HG02870 (cell line): ENCODE data around the gene SORT1.

Source experiments
- ATAC-seq: cut with Tn5 transposase; IDR thresholded peaks from one replicate; pipeline ENCODE4 v1.9.1; 2021; ENCODE audit warnings: mild to moderate bottlenecking, moderate library complexity; ENCODE audit not compliant: unreplicated experiment

The SORT1 gene

GRCh38 chr1:109263597-109264378 is 133.9 kb downstream of the SORT1 start:
- no peak for ATAC-seq

DNA sequence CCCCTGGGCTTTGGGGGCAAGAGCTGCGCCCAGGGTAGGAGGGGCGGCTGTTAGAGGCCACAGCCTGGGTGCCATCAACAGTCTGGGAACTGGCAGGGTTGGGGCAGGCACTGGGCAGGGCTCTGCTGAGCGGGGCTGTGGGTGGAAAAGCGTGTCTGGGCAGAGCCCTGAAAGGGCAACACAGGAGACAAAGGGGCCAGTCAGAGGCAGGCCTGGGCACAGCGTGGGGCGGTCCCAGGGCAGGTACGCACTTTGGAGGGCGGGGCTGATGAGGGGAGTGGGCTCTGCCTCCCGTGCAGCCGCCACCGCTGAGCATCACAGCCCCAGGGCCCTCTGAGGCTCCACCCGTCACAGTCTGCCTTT is 134.5 kb downstream of the SORT1 start:
- ATAC-seq: no peak

DNA sequence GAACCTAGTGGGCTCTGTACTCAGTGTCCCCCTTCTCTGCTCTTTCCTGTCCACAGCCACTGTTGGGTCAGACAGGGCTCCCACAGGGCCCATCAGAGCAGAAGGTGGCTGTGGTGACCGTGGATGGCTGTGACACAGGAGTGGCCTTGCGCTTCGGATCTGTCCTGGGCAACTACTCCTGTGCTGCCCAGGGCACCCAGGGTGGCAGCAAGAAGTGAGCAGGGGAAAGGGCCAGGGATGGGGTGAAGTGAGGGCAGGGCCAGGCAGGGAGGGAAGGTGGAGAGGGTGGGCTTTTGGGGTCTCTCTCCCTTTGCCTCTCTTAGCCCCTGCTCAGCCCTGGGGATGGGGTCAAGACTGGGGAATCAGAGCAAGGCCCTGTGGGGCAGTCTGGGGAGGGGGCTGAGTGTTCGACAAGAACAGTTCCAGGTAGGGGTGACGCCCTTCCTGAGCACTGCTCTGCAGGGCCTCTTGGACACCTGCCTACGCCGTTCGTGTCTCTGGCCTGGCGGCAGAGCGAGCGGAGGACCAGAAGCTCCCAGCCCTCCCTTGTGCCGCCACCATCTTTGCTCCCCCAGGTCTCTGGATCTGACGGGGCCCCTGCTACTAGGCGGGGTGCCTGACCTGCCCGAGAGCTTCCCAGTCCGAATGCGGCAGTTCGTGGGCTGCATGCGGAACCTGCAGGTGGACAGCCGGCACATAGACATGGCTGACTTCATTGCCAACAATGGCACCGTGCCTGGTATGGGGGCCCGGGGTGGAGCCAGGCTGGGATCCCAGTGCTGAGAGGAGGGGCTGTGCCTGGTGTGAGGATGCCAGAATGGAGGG is 135.3 kb downstream of the SORT1 start:
- no peak for ATAC-seq

DNA sequence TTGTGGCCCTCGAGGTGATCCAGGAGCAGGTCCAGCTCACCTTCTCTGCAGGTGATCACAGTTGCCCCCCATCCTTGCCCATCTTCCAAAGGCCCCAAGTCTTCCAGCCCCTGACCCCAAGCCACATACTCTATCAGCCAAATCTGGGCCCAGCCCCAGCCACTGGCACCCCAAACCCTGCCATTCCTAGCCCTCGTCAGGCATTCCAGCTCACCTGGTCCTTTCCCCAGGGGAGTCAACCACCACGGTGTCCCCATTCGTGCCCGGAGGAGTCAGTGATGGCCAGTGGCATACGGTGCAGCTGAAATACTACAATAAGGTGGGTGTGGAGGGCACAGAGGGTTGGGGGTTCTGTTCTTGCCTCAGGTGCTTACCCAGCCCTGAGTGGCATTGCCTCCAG is 136.1 kb downstream of the SORT1 start:
- ATAC-seq: no peak

DNA sequence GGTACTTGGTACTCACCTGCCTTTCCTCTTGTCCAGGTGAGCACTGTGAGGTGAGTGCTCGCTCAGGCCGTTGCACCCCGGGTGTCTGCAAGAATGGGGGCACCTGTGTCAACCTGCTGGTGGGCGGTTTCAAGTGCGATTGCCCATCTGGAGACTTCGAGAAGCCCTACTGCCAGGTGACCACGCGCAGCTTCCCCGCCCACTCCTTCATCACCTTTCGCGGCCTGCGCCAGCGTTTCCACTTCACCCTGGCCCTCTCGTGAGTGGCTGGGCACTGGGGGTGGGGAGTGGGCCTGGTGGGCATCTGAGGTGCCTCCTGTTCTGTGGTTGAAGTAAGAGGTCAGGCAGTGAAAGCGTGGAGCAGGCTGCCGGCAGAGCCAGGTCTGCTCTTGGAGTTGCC is 136.7 kb downstream of the SORT1 start:
- ATAC-seq: no peak

DNA sequence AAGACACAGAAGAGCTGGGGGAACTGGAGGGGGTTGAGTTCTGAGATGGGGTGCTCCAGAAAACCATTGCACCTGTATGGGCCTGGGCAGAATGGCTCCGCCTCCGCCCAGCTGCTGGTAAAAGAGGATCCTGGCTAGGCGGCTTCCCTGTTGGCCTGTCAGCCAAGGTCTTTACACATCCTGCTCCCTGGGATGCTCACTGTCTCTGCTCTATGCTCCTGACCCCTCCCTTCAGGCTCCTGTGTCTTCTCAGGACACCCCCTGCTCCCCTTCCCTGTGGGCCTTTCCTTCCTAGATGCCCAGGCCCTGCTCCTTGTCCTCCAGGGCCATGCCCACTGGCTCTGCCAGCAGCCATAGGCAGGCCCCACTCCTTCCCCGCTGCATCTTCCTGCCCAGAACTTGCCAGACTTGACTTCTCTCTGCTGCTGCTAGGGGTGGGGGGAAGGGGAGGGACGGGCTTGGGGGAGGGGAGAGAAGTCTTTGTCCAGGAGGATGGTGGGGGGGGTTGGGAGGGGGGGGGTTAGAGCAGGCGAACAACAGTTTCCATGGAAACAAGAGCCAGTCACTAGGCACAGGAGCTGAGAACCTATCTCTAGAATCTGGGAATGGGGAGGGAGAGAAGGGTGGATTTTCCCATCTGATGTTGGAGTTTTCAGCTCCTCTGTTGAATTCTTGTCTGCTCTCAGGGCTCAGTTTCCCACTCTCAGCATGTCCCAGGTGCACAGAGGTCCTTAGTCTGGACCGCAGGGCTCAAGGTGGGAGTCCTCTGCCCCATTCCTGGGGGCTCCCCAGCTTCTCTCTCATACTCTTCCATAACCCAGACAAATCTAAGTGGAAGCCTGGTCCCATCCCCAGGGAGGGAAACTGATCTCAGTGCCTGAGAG is 137.8 kb downstream of the SORT1 start:
- no peak for ATAC-seq
